GM21515 (cell line): Measurements from ENCODE around the gene KATNAL1.
"Not testable (repeated sequence)": the region's sequence is repeated elsewhere in the genome, so short reads cannot be mapped to it uniquely, and the experiment has no call there.

Source experiments
- ATAC-seq: cut with Tn5 transposase; IDR thresholded peaks from one replicate; pipeline ENCODE4 v1.9.1; 2021; ENCODE audit not compliant: unreplicated experiment

KATNAL1 gene

DNA sequence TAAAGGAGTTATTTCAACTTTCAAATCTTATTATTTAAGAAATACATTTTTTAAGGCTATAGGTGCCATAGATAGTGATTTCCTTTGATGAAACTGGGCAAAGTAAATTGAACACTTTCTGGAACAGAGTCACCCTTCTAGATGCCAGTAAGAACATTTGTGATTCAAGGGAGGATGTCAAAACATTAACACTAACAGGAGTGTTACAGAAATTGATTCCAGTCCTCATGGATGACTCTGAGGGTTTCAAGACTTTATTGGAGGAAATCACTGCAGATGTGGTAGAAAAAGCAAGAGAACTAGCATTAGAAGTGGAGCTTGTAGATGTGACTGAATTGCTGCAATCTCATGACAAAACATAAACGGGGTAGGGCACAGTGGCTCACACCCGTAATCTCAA is 12.2 kb downstream of the KATNAL1 start:
- ATAC-seq, result no peak

DNA sequence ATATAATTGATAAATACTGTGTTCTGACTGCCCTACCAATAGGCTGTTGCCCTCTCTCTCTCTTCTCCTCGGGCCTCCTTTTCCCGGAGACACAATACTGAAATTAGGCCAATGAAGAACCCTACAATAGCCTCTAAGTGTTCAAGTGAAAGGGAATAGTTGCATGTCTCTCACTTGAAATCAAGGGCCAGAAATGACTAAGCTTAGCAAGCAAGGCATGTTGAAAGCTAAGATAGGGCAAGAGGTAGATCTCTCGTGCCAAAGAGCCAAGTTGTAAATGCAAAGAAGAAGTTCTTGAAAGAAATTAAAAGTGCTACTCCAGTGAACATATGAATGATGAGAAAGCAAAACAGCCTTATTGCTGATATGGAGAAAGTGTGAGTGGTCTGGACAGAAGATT is 13.3 kb downstream of the KATNAL1 start:
- ATAC-seq, result no peak

GRCh38 chr13:30292325-30292724 is 15.0 kb downstream of the KATNAL1 start:
- no peak for ATAC-seq

DNA sequence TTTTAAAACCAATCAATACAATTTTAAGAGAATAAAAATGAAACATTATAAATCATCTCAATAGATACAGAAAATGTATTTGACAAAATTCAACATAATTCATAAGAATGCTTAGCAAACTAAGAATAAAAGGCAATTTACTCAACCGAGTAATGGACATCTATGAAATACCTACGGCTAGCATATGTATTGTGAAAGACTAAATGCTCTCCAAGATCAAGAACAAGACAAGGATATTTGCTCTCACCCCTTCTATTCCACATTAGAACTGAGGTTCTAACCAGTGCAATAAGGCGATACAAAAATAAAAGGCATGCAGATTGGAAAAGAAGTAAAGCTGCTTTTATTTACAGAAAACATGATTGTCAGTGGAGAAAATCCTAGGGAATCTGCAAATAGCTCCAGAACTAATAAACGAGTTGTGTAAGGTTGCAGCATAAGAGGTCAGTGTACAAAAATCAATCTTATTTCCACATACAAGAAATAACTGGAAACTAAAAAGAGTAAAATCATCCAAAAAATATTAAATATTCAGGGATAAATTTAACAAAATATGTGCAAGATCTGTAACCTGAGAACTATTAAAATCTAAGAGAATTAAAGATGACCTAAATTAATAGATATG is 16.4 kb downstream of the KATNAL1 start:
- no peak for ATAC-seq

DNA sequence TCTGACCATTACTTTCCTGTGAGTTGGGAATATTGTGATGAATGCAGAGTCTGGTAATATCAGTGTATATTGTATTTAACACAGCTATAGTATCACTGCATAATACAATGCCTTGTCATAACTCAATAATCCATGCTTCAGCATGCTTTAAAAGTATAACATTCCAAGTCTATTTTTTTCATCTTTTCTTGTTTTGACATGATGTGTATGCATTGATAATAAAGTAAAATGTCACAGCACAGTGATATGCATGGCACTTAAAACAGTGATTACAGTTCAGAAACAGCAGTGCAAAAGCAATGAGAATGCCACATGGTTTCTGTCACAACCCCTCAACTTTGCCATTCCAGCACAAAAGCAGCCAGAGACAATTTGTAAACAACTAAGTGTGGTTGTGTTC is 17.8 kb downstream of the KATNAL1 start:
- ATAC-seq, result no peak

DNA sequence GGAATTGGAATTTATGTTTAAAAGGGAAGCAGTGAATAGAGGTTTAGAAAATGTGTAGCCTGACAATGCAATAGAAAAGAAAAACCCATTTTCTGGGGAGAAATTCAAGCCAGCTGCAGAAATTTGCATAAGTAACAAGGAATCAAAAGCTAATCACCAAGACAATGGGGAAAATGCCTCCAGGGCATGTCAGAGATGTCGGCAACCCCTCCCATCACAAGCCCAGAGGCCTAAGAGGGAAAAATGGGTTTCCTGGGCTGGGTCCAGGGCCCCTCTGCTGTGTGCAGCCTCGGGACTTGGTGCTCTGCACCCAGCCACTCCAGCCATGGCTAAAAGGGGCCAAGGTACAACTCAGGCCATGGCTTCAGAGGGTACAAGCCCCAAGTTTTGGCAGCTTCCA is 21.3 kb downstream of the KATNAL1 start:
- ATAC-seq, result not testable (repeated sequence)

DNA sequence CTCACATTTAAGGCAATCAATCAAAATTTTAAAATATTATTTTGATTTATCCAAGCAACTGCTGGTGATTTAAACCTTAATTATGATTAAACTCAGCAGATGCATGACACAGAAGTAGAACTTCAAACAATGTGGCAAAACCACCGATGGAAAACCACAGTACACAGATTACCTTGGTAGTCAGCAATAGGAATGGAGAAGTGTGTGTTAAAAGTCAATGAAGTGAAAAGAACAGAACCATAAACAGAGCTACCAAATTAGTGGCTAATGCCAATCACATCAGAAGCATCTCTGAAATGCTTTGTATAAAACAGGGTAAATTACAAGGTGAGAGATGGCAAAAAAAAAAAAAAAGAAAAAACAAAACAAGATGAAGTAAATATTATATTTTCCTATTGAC is 31.2 kb downstream of the KATNAL1 start:
- no peak for ATAC-seq

DNA sequence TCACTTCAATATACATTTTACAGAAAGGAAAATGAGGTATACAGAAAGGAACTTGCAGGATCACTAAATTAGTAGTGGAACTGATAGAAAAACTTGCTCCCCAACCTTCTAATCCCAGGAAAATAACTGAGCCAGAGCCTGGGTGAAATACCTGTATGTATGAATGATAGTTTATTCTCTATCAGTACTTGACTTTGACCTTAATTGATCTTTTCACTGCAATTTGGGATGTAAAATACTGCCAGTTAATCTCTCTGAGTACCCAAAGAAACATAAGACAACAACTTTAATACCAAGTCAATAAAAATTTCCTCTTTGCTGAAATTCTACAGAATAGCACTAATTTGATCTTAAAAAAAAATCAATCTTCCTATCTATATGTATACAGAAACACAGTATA is 33.3 kb downstream of the KATNAL1 start:
- no peak for ATAC-seq

GRCh38 chr13:30270035-30270434 is 37.3 kb downstream of the KATNAL1 start:
- not testable (repeated sequence) for ATAC-seq

DNA sequence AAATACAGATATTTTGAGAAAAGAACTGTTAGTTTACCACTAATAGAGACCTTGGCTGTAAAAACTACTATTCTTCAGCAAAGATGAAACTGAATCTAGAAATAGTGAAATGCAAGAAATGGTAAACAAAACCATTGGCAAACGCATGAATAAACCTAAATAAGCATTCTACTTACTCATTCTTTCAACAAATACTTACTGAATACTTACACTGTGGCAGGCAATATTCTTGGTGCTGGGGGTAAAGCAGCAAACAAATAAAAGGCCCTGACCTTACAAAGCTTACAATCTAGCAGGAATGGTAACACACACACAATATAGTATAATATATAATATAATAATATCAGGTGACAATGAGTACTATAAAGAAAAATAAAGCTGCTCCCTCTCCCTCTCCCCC is 38.7 kb downstream of the KATNAL1 start:
- no peak for ATAC-seq

DNA sequence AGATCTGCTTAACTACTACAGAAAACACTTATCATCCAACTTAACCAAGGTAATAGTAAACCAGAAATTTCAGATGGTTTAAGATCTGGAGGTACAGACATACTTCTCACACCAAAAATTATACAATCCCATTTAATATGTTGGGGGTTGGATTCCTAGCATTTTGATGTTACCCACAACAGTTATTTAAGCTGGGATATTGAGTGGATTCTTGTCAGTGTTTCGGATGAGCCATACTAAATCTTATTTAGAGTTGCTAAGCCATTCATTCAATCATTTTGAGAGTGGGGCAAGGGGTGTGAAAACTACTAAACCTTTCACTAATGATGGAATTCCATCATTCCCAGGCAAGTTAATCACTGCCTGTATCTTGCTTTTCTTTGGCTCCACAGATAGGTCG is 40.6 kb downstream of the KATNAL1 start:
- ATAC-seq, result no peak

DNA sequence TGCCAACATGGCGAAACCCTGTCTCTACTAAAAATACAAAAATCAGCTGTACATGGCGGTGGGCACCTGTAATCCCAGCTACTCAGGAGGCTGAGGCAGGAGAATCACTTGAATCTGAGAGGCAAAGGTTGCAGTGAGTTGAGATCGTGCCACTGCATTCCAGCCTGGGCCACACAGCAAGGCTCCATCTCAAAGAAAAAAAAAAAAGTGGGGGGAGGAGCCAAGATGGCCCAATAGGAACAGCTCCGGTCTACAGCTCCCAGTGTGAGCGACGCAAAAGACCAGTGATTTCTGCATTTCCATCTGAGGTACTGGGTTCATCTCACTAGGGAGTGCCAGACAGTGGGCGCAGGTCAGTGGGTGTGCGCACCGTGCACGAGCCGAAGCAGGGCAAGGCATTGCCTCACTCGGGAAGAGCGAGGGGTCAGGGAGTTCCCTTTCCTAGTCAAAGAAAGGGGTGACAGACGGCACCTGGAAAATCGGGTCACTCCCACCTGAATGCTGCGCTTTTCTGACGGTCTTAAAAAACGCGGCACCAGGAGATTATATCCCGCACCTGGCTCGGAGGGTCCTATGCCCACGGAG is 48.1 kb downstream of the KATNAL1 start:
- not testable (repeated sequence) for ATAC-seq

- no peak for ATAC-seq
Measured at GRCh38 chr13:30257468-30258099, 49.8 kb downstream of the KATNAL1 start.

GRCh38 chr13:30256713-30257467 is 50.5 kb downstream of the KATNAL1 start:
- ATAC-seq, result no peak

GRCh38 chr13:30255696-30256095 is 51.7 kb downstream of the KATNAL1 start:
- no peak for ATAC-seq

GRCh38 chr13:30253830-30254229 is 53.5 kb downstream of the KATNAL1 start:
- ATAC-seq, result no peak

GRCh38 chr13:30247406-30247805 is 59.9 kb downstream of the KATNAL1 start:
- no peak for ATAC-seq

DNA sequence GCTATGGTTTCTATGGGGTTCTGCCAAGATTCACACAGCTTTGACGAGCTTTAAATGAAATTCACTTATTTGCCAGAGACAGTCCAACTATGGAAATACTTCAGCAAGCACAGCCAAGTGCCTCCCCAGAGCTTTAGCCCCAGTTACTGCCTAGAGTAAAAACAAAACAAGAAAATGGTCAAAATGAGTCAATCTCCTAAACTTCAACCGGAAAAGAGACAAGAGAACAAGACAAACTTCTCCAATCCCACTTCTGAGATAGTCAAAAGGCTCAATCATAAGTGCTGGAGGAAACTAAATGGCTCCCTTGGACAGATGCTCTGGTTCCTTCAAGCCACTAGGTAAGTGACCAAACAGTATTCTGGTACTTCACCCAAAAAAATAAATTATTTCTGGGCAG is 65.8 kb downstream of the KATNAL1 start:
- ATAC-seq, result peak; percentile 61

- ATAC-seq, result no peak
Measured at GRCh38 chr13:30240608-30241007, 66.7 kb downstream of the KATNAL1 start.

- ATAC-seq, result no peak
Measured at GRCh38 chr13:30235216-30235615, 72.1 kb downstream of the KATNAL1 start.

GRCh38 chr13:30234619-30235162 is 72.7 kb downstream of the KATNAL1 start:
- no peak for ATAC-seq

- no peak for ATAC-seq
Measured at GRCh38 chr13:30224732-30225131, 82.6 kb downstream of the KATNAL1 start.
